Stimulated activated CD8-positive, alpha-beta memory T cell treated with anti-CD3 and anti-CD28 coated beads, Interleukin-12 subunit alpha, Interleukin-12 subunit beta, amount 100 ng/mL, for 24 hours (primary cell): Measurements from ENCODE around the gene CYP27B1.
"Not testable (repeated sequence)": the region's sequence is repeated elsewhere in the genome, so short reads cannot be mapped to it uniquely, and the experiment has no call there.

Experiments used
- DNase-seq: peaks from one replicate; pipeline ENCODE4 v3.0.0-alpha.2; 2020; ENCODE audit errors: extremely low read depth

CYP27B1 gene

DNA sequence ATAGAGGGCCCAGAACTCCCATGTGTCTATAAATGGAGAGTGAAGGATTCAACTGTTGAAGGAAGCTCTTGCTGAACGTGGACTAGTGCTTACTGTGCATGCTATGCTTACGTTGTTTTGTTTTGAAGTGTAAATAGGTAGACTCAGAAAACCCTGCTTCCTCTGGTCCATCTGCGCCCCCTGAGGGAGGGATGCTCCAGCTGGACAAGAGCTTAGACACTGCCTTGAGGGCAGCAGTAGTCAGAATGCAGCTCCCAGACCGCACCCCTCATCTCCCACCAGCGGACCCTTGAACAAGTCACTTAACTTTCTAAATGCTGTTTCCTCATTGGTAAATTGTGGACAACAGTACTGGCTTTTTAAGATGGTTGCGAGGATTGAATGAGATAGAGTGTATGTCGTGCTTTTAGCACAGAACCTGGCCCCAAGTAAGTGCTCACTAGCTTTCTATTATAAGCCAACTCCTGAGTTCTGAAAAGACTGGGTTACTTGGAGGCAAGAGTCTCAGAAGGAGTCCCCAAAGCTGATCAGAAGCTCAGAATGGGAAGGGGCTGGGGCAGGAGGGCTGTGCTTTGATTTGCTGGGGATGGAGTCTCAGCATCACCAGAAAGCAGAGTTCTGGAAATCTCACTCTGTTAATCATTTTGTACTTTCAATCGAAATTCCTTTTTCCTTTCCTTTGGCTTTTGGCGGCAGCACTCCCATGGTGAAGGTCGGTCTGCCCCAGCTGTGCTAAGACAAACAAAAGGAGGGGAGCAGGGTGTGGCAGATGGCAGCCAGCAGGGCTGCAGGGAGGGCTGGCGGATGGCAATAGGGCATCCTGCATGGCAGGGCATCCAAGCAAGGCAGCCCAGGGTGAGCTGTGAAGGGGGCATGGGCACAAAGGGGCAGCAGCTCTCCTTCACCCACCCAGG lies 43.9 kb downstream of the CYP27B1 start:
- DNase-seq = no peak

DNA sequence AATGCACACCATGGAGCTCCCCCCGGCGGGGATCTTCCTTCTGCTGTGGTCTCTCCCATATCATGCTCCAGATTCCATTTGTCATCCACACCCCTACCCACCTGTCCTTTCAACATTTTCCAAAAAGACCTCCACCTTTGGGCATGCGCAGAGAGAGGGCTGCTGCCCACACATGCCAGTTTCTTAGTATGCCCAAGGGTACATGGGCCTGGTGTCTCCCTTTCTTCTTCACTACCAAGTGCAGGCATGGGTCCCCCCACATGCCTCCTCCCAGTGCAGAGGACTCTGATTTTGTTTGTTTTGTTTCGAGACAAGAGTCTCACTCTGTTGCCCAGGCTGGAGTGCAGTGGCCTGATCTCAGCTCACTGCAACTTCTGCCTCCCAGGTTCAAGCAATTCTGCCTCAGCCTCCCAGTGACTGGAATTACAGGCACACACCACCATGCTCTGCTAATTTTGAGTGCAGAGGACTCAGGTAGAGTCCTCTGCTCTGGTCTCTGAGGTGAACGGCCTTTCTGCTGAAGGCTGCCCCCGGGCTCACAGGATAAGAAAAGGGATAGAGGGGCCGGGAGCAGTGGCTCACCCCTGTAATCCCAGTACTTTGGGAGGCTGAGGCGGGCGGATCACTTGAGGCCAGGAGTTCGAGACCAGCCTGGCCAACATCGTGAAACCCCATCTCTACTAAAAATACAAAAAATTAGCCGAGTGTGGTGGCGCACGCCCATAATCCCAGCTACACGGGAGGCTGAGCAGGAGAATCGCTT lies 44.9 kb downstream of the CYP27B1 start:
- DNase-seq = not testable (repeated sequence)

DNA sequence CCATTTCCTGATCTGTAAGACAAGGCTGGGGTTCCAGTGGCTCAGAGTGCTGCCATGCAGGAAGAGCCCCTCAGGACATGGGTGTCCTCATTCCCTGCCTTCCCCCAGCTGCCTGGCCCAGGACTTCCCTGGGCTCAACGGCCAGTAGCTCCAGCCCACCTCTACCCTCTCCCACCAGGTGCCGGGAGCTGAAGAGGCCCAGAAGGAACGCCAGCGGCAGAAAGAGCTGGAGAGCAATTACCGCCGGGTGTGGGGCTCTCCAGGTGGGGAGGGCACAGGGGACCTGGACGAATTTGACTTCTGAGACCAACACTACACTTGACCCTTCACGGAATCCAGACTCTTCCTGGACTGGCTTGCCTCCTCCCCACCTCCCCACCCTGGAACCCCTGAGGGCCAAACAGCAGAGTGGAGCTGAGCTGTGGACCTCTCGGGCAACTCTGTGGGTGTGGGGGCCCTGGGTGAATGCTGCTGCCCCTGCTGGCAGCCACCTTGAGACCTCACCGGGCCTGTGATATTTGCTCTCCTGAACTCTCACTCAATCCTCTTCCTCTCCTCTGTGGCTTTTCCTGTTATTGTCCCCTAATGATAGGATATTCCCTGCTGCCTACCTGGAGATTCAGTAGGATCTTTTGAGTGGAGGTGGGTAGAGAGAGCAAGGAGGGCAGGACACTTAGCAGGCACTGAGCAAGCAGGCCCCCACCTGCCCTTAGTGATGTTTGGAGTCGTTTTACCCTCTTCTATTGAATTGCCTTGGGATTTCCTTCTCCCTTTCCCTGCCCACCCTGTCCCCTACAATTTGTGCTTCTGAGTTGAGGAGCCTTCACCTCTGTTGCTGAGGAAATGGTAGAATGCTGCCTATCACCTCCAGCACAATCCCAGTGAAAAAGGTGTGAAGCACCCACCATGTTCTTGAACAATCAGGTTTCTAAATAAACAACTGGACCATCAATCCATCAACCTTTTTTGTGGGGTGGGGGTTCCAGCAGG lies 46.0 kb downstream of the CYP27B1 start:
- no peak for DNase-seq

GRCh38 chr12:57719777-57720605 lies 46.9 kb downstream of the CYP27B1 start:
- no peak for DNase-seq

DNA sequence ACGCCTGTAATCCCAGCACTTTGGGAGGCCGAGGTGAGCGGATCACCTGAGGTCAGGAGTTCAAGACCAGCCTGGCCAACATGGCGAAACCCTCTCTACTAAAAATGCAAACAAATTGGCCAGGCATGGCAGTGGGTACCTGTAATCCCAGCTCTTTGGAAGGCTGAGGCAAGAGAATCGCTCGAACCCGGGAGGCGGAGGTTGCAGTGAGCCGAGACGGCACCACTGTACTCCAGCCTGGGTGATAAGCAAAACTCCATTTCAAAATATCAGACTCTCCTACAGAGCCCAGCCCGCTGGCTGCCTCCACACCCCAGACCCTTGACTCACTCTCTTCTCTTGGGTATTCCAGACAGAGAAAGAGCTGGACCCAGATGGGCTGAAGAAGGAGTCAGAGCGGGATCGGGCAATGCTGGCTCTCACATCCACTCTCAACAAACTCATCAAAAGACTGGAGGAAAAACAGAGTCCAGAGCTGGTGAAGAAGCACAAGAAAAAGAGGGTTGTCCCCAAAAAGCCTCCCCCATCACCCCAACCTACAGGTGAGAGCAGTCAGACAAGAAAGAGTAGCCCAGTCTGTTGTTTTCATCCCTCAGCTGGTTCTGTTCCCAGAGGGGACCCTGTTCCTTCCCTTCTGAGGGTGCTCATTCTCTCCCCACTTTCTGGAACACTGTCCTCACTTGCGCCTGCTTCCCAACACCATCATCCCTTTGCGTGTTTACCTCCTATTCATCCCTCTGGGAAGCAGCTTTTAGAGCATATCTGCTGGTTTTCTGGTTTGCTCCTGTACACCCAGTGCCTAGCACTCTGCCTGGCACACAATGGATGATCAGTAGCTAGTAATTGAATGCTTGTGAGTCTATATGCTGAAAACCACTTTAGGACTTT lies 48.0 kb downstream of the CYP27B1 start:
- no peak for DNase-seq

GRCh38 chr12:57717846-57718640 lies 48.8 kb downstream of the CYP27B1 start:
- DNase-seq = no peak

DNA sequence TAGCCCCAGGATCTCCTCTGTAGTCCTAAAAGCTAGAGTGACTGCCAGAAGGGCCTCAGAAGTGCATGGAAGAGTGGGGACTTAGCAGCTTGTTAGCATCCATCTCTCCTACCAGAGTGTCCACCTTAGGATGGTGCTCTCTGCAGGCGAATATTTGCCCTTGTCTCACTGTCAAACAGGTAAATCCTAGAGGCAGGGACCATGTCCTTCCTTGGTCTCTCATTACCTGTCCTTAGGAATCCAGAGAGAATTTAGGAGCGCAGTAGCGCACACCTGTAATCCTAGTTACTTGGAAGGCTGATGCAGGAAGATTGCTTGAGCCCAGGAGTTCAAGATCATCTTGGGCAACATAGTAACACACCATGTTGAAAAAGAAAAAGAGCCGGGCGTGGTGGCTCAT lies 49.7 kb downstream of the CYP27B1 start:
- no peak for DNase-seq

- DNase-seq = no peak
These were observed 50.6 kb downstream of the CYP27B1 start for GRCh38 chr12:57716305-57716704.

DNA sequence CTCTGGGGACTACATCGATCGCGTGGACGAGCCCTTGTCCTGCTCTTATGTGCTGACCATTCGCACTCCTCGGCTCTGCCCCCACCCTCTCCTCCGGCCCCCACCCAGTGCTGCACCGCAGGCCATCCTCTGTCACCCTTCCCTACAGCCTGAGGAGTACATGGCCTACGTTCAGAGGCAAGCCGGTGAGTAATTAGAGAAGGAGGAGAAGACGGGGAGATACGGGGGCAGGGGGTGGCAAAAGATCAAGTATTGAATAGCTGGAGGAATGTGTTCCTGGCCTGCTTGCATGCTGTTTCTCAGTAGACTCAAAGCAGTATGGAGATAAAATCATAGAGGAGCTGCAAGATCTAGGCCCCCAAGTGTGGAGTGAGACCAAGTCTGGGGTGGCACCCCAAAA lies 51.1 kb downstream of the CYP27B1 start:
- DNase-seq = no peak

GRCh38 chr12:57715036-57715748 lies 51.7 kb downstream of the CYP27B1 start:
- DNase-seq = not testable (repeated sequence)

- no peak for DNase-seq
These were observed 53.7 kb downstream of the CYP27B1 start for GRCh38 chr12:57713209-57713608.

DNA sequence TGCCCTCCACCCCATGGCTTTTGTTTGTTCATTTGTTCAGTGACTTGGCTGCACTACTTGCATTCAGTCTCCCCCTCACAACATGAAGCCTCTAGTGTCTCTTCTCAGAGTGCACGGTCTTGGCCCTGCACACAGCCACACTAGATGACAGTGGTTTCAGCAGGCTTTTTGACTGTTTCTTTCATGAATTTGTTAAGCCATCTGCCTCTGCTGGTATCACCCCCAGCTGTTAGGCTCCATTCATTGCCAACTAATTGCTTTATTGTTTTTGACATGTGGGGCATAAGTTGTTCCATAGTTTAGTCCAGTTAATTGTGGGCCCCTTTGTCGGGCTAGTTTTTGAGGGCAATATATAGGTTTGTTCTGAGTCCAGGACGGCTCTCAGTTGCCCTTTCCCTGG lies 54.2 kb downstream of the CYP27B1 start:
- DNase-seq = no peak
